SK-N-SH (cell line): ENCODE results near the gene ERC1.

Experiments
- SIN3A ChIP-seq: IDR thresholded peaks from 2 replicates; pipeline ENCODE4 v1.6.1; 2012; ENCODE audit warnings: low read depth, mild to moderate bottlenecking, low read length, moderate library complexity, borderline replicate concordance
- TAF1 ChIP-seq: IDR thresholded peaks from 2 replicates; pipeline ENCODE4 v1.6.1; 2012; ENCODE audit warnings: low read depth, mild to moderate bottlenecking, low read length, moderate library complexity, borderline replicate concordance
- YY1 ChIP-seq: IDR thresholded peaks from 2 replicates; pipeline ENCODE4 v1.4.0; 2012; ENCODE audit warnings: low read depth, mild to moderate bottlenecking

GRCh38 chr12:1078002-1078401, 87.0 kb downstream of the ERC1 start:
- TF ChIP-seq YY1, result no peak
- TF ChIP-seq SIN3A, result no peak
- TF ChIP-seq TAF1, result no peak
